Thyroid gland (tissue), 4 donors: Measurements from ENCODE around the gene CAV3. TPM values are rescaled to one million over a fixed set of nuclear protein-coding genes. Genes with fewer than 3 reads are reported as not detected.

Source experiments
- DNase-seq, 2 donors: peaks; one replicate each; pipeline ENCODE4 v3.0.0-alpha.2; 2019
- H3K27ac ChIP-seq, 3 donors: fragments of 200-600 bp; sonication (generic); 1 replicate in 2 of 3; 2 replicates in 1 of 3; pipeline ENCODE4 v1.5.1; 2016 to 2019; ENCODE audit warnings: mild to moderate bottlenecking in 1 of 3, moderate library complexity in 1 of 3
- H3K27me3 ChIP-seq: fragments of 200-600 bp; sonication (generic); one replicate; pipeline ENCODE4 v1.5.1; 2019
- H3K36me3 ChIP-seq, 2 donors: fragments of 200-600 bp; sonication (generic); one replicate each; pipeline ENCODE4 v1.5.1; 2016 to 2019
- H3K4me1 ChIP-seq, 2 donors: fragments of 200-600 bp; sonication (generic); one replicate each; pipeline ENCODE4 v1.5.1; 2017 to 2019
- H3K4me3 ChIP-seq, 3 donors: fragments of 200-600 bp; sonication (generic); replicated peaks in 1 of 3; 1 replicate in 2 of 3; 2 replicates in 1 of 3; pipeline ENCODE4 v1.5.1; 2016; ENCODE audit warnings: mild to moderate bottlenecking in 1 of 3
- H3K9me3 ChIP-seq: fragments of 200-600 bp; sonication (generic); one replicate; pipeline ENCODE4 v1.5.1; 2017
- CTCF ChIP-seq, 6 experiments: fragments of 200-600 bp in 3 of 6; fragments of 450-650 bp in 3 of 6; sonication (generic) in 3 of 6; IDR thresholded peaks; one replicate each; pipeline ENCODE4 v1.5.1; 2016 to 2019; ENCODE audit warnings: antibody characterized with exemption in 6 of 6, mild to moderate bottlenecking in 2 of 6, inconsistent platforms in 1 of 6, moderate library complexity in 1 of 6
- POLR2A ChIP-seq, 2 donors: fragments of 450-650 bp; IDR thresholded peaks; one replicate each; pipeline ENCODE4 v1.6.1; 2017; ENCODE audit warnings: antibody characterized with exemption in 2 of 2, mild to moderate bottlenecking in 2 of 2, moderate library complexity in 1 of 2
- WGBS, 2 donors: methylation state at CpG; one replicate each; pipeline ENCODE4 v1.1.5; 2017; 5-methylcytosine and 5-hydroxymethylcytosine counted together
- intact Hi-C: fragments of 100-400 bp; cut with DNase I; formaldehyde crosslinking; loops from one replicate; pipeline ENCODE4 v1.15.1; 2023
- total RNA-seq, 4 donors: library from RNA; depleted of rRNA; stranded (reverse); fragments of >200 nt; gene quantifications; one replicate each; pipeline ENCODE4 v1.2.3, GENCODE V29; 2016

Gene CAV3
- total RNA-seq, 4 donors from 2014 or later: not detected

DNA sequence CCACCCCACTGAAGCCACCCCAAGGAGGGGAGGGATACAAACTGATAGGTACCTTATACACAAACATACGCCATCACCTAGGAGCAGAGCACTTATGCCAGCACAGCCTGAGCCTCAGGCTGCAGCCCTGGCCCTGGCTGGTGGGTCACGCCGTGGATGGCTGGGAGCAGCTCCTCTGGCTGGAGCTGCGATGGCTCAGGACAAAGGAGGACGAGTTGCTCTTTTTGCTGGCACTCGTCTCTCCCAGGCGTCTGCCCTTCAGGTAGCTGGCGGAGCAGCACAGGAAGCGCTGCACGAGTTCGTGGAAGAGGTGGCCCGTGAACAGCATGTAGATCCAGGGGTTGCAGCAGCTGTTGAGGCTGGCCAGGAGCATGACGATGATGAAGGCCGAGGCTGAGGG lies 19.2 kb downstream of the CAV3 start:
- Histone ChIP-seq H3K27me3 (no peaks in the 10 kb centered on the region), H3K4me1 (no peaks in the 10 kb centered on the region), H3K4me3 (no peak overlapping the region), H3K36me3 (no peaks in the 10 kb centered on the region), H3K27ac (no peak overlapping the region), H3K9me3 (no peaks in the 10 kb centered on the region)
- no peak for DNase-seq
- intact Hi-C loops: no loop called here
- TF ChIP-seq CTCF (IDR thresholded peaks at IDR 0.05): no peak
- no peak for TF ChIP-seq POLR2A (IDR thresholded peaks at IDR 0.05)
- 85 to 89% methylated on average over 14 of the region's 14 CpGs for WGBS, 2 donors

DNA sequence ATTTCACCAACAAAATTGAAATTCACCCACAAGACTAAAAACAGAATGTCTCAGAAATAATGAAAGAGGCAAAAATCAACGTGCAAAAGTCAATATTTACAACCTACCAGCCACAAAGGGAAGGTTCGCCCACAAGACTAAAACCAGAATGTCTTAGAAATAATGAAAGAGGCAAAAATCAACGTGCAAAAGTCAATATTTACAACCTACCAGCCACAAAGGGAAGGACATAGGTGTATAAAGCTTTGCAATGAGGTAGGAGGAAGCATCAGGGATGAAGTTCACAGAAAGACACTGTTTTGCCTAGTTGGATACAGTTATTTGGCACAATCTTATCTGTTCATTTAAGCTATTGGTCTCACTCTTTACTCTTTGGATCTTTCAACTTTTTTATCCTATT lies 21.5 kb downstream of the CAV3 start:
- TF ChIP-seq POLR2A (IDR thresholded peaks at IDR 0.05) (no peak), CTCF (IDR thresholded peaks at IDR 0.05) (no peak)
- intact Hi-C loops: no loop called here
- WGBS, 2 donors: 58 to 61% methylated on average over 3 of the region's 3 CpGs

GRCh38 chr3:8755564-8756237 lies 22.1 kb downstream of the CAV3 start:
- Histone ChIP-seq H3K36me3 (no peaks in the 10 kb centered on the region), H3K27ac (no peak overlapping the region), H3K4me3 (no peak overlapping the region), H3K27me3 (no peaks in the 10 kb centered on the region), H3K4me1 (no peaks in the 10 kb centered on the region), H3K9me3 (no peaks in the 10 kb centered on the region)
- TF ChIP-seq CTCF (IDR thresholded peaks at IDR 0.05) (no peak), POLR2A (IDR thresholded peaks at IDR 0.05) (no peak)
- intact Hi-C loops: no loop called here
- DNase-seq: no peak
- WGBS, 2 donors: 72 to 81% methylated on average over 6 of the region's 6 CpGs

More for the DNA sequence above, 21.5 kb downstream of the CAV3 start:
- Histone ChIP-seq H3K9me3 (no peaks in the 10 kb centered on the region), H3K36me3 (no peaks in the 10 kb centered on the region), H3K27ac (no peak overlapping the region), H3K27me3 (no peaks in the 10 kb centered on the region), H3K4me1 (no peaks in the 10 kb centered on the region), H3K4me3 (no peak overlapping the region)
- no peak for DNase-seq

DNA sequence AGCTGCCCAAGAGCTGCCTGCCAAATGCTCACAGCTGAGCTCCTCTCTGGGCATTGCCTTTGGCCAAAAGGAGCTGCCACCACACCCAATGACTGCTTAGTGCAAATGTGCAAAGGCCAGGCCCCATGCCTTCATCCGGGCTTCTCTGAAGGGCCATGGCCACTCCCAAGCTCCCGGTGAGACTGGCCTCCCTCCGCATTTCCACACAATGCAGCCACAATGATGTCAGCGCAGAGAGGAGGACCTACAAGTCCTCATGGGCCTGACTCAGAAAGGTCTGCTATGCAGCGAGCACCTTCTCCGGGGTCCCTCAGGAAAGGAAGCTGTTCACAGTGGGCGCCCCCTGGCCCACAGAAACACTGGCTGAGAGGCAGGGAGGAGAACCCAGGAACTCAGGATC lies 23.1 kb downstream of the CAV3 start:
- WGBS, 2 donors: 82 to 89% methylated on average over 6 to 7 of the region's 7 CpGs
- Histone ChIP-seq H3K4me1 (no peaks in the 10 kb centered on the region), H3K27me3 (no peaks in the 10 kb centered on the region), H3K36me3 (no peaks in the 10 kb centered on the region), H3K27ac (no peak overlapping the region), H3K9me3 (no peaks in the 10 kb centered on the region), H3K4me3 (no peak overlapping the region)
- TF ChIP-seq CTCF (IDR thresholded peaks at IDR 0.05) (no peak), POLR2A (IDR thresholded peaks at IDR 0.05) (no peak)
- intact Hi-C loops: no loop called here
- no peak for DNase-seq

DNA sequence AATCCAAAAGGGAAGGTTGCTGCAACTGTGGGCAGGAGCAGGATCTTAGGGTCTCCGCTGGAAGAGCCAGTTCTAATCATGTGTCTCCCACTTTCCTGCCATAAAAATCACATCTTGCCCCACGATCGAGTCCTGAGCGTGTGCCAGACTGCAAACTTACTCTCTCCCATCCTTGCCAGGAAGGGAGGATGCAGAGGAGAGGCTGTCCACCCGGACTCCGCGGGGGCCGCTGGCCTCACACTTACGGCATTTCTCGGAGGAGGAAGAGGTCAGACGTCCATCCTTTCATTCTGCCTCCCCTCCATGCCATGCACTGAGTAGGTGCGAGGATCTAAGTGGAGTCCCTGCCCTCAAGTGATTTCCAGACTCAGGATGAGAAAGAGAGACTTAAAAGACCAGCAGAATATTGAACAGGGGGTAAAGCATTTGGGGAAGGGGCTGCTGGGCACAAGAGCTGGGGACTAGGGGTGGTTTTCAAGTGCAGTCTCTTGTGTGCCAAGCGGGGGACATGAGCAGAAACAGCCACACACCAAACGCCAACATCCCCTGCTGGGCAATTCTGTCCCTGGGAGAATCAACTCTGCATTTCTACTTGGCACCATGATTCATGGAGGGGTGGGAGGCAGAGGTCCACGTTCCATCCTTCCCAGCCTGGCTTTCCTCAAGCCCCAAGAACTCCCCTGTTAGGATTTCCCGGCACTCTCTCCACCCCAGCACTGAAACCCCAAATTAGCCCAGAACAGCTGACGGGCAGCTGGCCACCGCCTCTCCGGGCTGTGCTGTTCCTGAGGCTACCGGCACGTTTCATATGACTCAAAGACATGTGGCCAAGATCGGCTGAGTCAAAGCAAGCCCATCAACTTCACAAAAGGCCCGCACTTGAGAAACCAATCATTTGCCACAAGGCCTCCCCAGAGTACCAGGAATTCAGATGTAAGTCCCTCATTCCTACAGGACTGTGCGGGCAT lies 24.2 kb downstream of the CAV3 start:
- no peaks in the 10 kb centered on the region for H3K9me3 ChIP-seq
- DNase-seq: no peak
- H3K27ac ChIP-seq: no peak overlapping the region
- 80 to 86% methylated on average over 24 of the region's 24 CpGs for WGBS, 2 donors
- no peaks in the 10 kb centered on the region for H3K4me1 ChIP-seq
- TF ChIP-seq CTCF (IDR thresholded peaks at IDR 0.05): no peak
- no peak for TF ChIP-seq POLR2A (IDR thresholded peaks at IDR 0.05)
- no peaks in the 10 kb centered on the region for H3K36me3 ChIP-seq
- no peaks in the 10 kb centered on the region for H3K27me3 ChIP-seq
- intact Hi-C loops: no loop called here
- H3K4me3 ChIP-seq: no peak overlapping the region
